ENCODE measurements around the gene CCDC74B.

DNA sequence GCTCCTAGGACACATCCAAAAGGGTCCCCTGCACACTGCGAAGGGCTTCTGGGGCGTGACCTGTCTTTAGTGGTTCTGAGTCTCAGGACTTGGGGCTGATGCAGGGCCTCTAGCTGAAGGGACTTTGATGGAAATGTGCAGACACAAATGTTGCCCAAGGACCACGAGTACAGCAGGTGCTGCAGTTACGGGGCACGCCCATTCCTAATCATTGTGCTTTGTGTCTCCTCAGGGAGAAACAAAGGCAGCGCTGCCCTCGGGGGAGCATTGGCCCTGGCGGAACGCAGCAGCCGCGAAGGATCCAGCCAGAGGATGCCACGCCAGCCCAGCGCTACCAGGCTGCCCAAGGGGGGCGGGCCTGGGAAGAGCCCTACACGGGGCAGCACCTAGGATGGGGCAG, 45.3 kb upstream of the CCDC74B start:
- TF ChIP-seq TAF1 (IDR thresholded peaks at IDR 0.05; ENCODE audit: low read depth), result no peak
- no peak for TF ChIP-seq MAX (IDR thresholded peaks at IDR 0.05)
- no peak for TF ChIP-seq EP300 (IDR thresholded peaks at IDR 0.05; ENCODE audit: borderline replicate concordance)
- TF ChIP-seq, protein P1, sequence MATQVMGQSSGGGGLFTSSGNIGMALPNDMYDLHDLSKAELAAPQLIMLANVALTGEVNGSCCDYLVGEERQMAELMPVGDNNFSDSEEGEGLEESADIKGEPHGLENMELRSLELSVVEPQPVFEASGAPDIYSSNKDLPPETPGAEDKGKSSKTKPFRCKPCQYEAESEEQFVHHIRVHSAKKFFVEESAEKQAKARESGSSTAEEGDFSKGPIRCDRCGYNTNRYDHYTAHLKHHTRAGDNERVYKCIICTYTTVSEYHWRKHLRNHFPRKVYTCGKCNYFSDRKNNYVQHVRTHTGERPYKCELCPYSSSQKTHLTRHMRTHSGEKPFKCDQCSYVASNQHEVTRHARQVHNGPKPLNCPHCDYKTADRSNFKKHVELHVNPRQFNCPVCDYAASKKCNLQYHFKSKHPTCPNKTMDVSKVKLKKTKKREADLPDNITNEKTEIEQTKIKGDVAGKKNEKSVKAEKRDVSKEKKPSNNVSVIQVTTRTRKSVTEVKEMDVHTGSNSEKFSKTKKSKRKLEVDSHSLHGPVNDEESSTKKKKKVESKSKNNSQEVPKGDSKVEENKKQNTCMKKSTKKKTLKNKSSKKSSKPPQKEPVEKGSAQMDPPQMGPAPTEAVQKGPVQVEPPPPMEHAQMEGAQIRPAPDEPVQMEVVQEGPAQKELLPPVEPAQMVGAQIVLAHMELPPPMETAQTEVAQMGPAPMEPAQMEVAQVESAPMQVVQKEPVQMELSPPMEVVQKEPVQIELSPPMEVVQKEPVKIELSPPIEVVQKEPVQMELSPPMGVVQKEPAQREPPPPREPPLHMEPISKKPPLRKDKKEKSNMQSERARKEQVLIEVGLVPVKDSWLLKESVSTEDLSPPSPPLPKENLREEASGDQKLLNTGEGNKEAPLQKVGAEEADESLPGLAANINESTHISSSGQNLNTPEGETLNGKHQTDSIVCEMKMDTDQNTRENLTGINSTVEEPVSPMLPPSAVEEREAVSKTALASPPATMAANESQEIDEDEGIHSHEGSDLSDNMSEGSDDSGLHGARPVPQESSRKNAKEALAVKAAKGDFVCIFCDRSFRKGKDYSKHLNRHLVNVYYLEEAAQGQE (IDR thresholded peaks at IDR 0.05; ENCODE audit: low read depth), result no peak
- no peak for TF ChIP-seq YY1 (IDR thresholded peaks at IDR 0.05; ENCODE audit: low read depth)

Measured in Ishikawa (cell line).